ENCODE measurements around the gene AGXT.

The AGXT gene

GRCh38 chr2:240892925-240893324 lies 24.3 kb downstream of the AGXT start:
- H3K9me3 ChIP-seq (ENCODE audit: low read length): no peaks in the 10 kb centered on the region
- no peak overlapping the region for H3K9ac ChIP-seq (ENCODE audit: low read length)
- no peaks in the 10 kb centered on the region for H3F3A ChIP-seq (ENCODE audit: insufficient read depth, low read length)
- no peaks in the 10 kb centered on the region for H3K79me2 ChIP-seq (ENCODE audit: insufficient read depth, low read length)
- H3K4me1 ChIP-seq (ENCODE audit: insufficient read depth, low read length, severe bottlenecking): no peaks in the 10 kb centered on the region
- no peak overlapping the region for H2AFZ ChIP-seq (ENCODE audit: low read length)
- H3K36me3 ChIP-seq (ENCODE audit: insufficient read depth, low read length): no peaks in the 10 kb centered on the region
- no peaks in the 10 kb centered on the region for H3K27me3 ChIP-seq (ENCODE audit: insufficient read depth, low read length)
- no peak for TF ChIP-seq EZH2 (IDR thresholded peaks at IDR 0.05; ENCODE audit: borderline replicate concordance, low read length)
- TF ChIP-seq, protein P1, sequence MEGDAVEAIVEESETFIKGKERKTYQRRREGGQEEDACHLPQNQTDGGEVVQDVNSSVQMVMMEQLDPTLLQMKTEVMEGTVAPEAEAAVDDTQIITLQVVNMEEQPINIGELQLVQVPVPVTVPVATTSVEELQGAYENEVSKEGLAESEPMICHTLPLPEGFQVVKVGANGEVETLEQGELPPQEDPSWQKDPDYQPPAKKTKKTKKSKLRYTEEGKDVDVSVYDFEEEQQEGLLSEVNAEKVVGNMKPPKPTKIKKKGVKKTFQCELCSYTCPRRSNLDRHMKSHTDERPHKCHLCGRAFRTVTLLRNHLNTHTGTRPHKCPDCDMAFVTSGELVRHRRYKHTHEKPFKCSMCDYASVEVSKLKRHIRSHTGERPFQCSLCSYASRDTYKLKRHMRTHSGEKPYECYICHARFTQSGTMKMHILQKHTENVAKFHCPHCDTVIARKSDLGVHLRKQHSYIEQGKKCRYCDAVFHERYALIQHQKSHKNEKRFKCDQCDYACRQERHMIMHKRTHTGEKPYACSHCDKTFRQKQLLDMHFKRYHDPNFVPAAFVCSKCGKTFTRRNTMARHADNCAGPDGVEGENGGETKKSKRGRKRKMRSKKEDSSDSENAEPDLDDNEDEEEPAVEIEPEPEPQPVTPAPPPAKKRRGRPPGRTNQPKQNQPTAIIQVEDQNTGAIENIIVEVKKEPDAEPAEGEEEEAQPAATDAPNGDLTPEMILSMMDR (IDR thresholded peaks at IDR 0.05; ENCODE audit: low read length): no peak
- H4K20me1 ChIP-seq (ENCODE audit: insufficient read depth, low read length): no peaks in the 10 kb centered on the region
- no peak overlapping the region for H3K4me2 ChIP-seq (ENCODE audit: low read length)
- no peak overlapping the region for H3K27ac ChIP-seq (ENCODE audit: low read depth, low read length, poor library complexity, severe bottlenecking)
- H3K9me2 ChIP-seq (ENCODE audit: low read depth, low read length): no peaks in the 10 kb centered on the region
- no peak overlapping the region for H3K4me3 ChIP-seq (ENCODE audit: low read depth, low read length, poor library complexity, severe bottlenecking)

DNA sequence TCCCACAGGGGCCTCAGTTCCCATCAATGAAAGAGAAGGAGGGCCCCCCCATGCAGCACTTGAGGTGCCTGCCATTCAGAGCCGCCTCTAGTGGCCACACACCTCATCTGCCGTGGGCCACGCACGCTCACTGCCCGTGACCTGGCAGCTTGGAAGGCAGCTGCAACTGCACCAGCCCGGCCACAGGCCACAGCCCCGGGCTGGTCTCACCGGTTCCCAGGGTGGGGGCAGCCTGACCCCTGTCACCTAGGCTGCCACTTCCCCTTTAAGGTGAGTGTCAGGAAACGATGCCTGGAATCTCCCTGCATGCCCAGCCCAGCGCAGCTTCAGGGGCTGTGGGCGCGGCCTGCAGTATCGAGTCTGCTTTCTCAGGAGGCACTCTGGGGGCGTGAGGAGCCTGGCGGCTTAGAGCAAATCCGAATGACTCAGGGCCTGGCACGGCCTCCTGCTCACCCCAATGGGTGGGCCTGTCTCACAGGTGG lies 24.8 kb downstream of the AGXT start:
- H3K27ac ChIP-seq (ENCODE audit: low read depth, low read length, poor library complexity, severe bottlenecking): no peak overlapping the region
- no peaks in the 10 kb centered on the region for H3K36me3 ChIP-seq (ENCODE audit: insufficient read depth, low read length)
- no peak for TF ChIP-seq EZH2 (IDR thresholded peaks at IDR 0.05; ENCODE audit: borderline replicate concordance, low read length)
- TF ChIP-seq, protein P1 (IDR thresholded peaks at IDR 0.05; ENCODE audit: low read length): no peak
- H3K79me2 ChIP-seq (ENCODE audit: insufficient read depth, low read length): no peaks in the 10 kb centered on the region
- H3F3A ChIP-seq (ENCODE audit: insufficient read depth, low read length): no peaks in the 10 kb centered on the region
- no peak overlapping the region for H3K4me2 ChIP-seq (ENCODE audit: low read length)
- no peaks in the 10 kb centered on the region for H4K20me1 ChIP-seq (ENCODE audit: insufficient read depth, low read length)
- H3K4me1 ChIP-seq (ENCODE audit: insufficient read depth, low read length, severe bottlenecking): no peaks in the 10 kb centered on the region
- no peak overlapping the region for H2AFZ ChIP-seq (ENCODE audit: low read length)
- no peaks in the 10 kb centered on the region for H3K9me2 ChIP-seq (ENCODE audit: low read depth, low read length)
- H3K9me3 ChIP-seq (ENCODE audit: low read length): no peaks in the 10 kb centered on the region
- no peaks in the 10 kb centered on the region for H3K27me3 ChIP-seq (ENCODE audit: insufficient read depth, low read length)
- no peak overlapping the region for H3K9ac ChIP-seq (ENCODE audit: low read length)
- no peak overlapping the region for H3K4me3 ChIP-seq (ENCODE audit: low read depth, low read length, poor library complexity, severe bottlenecking)

DNA sequence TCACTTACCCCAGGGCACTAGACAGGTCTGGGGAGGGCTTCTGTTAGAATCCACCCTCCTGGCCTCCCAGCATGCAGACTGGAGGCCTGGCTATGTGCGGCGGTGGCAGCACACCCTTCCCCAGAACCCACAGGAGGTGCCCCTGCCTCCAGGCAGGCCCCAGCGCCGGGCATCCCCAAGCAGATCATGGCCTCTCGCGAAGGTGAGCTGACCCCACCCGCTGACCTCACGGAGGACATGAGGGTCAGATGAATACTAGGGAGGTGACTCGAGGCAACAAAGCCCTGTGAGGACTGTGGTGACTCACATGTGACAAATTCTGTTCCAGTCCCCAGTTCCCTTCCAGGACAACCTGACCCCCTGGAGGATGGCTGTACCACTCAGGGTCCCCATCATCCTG lies 25.4 kb downstream of the AGXT start:
- H4K20me1 ChIP-seq (ENCODE audit: insufficient read depth, low read length): no peaks in the 10 kb centered on the region
- H3K36me3 ChIP-seq (ENCODE audit: insufficient read depth, low read length): no peaks in the 10 kb centered on the region
- H3K27ac ChIP-seq (ENCODE audit: low read depth, low read length, poor library complexity, severe bottlenecking): no peak overlapping the region
- no peak overlapping the region for H3K4me2 ChIP-seq (ENCODE audit: low read length)
- H3K27me3 ChIP-seq (ENCODE audit: insufficient read depth, low read length): no peaks in the 10 kb centered on the region
- TF ChIP-seq, protein P1 (IDR thresholded peaks at IDR 0.05; ENCODE audit: low read length): no peak
- TF ChIP-seq EZH2 (IDR thresholded peaks at IDR 0.05; ENCODE audit: borderline replicate concordance, low read length): no peak
- no peak overlapping the region for H3K9ac ChIP-seq (ENCODE audit: low read length)
- no peak overlapping the region for H2AFZ ChIP-seq (ENCODE audit: low read length)
- no peaks in the 10 kb centered on the region for H3K79me2 ChIP-seq (ENCODE audit: insufficient read depth, low read length)
- no peak overlapping the region for H3K4me3 ChIP-seq (ENCODE audit: low read depth, low read length, poor library complexity, severe bottlenecking)
- H3K4me1 ChIP-seq (ENCODE audit: insufficient read depth, low read length, severe bottlenecking): no peaks in the 10 kb centered on the region
- no peaks in the 10 kb centered on the region for H3K9me2 ChIP-seq (ENCODE audit: low read depth, low read length)
- H3K9me3 ChIP-seq (ENCODE audit: low read length): no peaks in the 10 kb centered on the region
- H3F3A ChIP-seq (ENCODE audit: insufficient read depth, low read length): no peaks in the 10 kb centered on the region

Data from OCI-LY1 (cell line).